Fibroblast of the aortic adventitia (primary cell): ENCODE data around the gene ZNF17. TPM values are rescaled to one million over a fixed set of nuclear protein-coding genes. Genes with fewer than 3 reads are reported as not detected.

Experiments used
- DNase-seq: peaks from one replicate; pipeline ENCODE4 v3.0.0-alpha.2; 2010; ENCODE audit warnings: low read depth
- H3K4me3 ChIP-seq: 2 replicates; pipeline ENCODE4 v1.5.1; 2011; ENCODE audit warnings: low read depth, mild to moderate bottlenecking, control low read depth, low read length, moderate library complexity
- total RNA-seq: library from RNA; depleted of rRNA; stranded (reverse); fragments of >200 nt; gene quantifications from 2 replicates; pipeline ENCODE4 v1.2.3, GENCODE V29; 2012; ENCODE audit warnings: low replicate concordance
- TF ChIP-seq, protein P1 (sequence below): IDR thresholded peaks from 2 replicates; pipeline ENCODE4 v1.5.1; 2011; ENCODE audit warnings: mild to moderate bottlenecking, low read length, control low read depth, inconsistent platforms; ENCODE audit not compliant: insufficient read depth

The ZNF17 gene
- total RNA-seq, 1 donor, result 11.7 TPM

DNA sequence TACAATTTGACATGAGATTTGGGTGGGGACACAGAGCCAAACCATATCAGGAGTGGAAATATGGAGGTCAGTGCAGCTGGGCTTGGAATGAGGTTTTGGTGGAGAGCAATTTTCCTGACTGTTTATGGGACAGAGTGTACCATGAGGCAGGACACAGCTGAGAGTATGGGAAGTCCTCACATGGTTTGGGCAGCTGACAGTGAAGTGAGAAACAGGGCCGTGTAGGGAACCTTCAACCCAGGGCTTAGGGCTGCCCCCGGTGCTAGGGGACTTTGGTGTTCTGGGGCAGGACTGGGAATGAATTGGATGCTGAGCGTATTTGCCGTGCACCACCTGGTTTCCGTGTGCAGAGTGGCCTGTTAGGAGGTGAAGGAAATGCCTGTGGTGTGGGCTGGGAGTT, 15.3 kb upstream of the ZNF17 start:
- TF ChIP-seq, protein P1, sequence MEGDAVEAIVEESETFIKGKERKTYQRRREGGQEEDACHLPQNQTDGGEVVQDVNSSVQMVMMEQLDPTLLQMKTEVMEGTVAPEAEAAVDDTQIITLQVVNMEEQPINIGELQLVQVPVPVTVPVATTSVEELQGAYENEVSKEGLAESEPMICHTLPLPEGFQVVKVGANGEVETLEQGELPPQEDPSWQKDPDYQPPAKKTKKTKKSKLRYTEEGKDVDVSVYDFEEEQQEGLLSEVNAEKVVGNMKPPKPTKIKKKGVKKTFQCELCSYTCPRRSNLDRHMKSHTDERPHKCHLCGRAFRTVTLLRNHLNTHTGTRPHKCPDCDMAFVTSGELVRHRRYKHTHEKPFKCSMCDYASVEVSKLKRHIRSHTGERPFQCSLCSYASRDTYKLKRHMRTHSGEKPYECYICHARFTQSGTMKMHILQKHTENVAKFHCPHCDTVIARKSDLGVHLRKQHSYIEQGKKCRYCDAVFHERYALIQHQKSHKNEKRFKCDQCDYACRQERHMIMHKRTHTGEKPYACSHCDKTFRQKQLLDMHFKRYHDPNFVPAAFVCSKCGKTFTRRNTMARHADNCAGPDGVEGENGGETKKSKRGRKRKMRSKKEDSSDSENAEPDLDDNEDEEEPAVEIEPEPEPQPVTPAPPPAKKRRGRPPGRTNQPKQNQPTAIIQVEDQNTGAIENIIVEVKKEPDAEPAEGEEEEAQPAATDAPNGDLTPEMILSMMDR, result no peak
- DNase-seq, result no peak
- no peak overlapping the region for H3K4me3 ChIP-seq

- TF ChIP-seq, protein P1, result no peak
- no peak for DNase-seq
- no peak overlapping the region for H3K4me3 ChIP-seq
Measured at GRCh38 chr19:57398868-57399267, 12.1 kb upstream of the ZNF17 start.

- no peak overlapping the region for H3K4me3 ChIP-seq
- TF ChIP-seq, protein P1, result no peak
- DNase-seq, result no peak
Measured at GRCh38 chr19:57403737-57404563, 7.0 kb upstream of the ZNF17 start.

DNA sequence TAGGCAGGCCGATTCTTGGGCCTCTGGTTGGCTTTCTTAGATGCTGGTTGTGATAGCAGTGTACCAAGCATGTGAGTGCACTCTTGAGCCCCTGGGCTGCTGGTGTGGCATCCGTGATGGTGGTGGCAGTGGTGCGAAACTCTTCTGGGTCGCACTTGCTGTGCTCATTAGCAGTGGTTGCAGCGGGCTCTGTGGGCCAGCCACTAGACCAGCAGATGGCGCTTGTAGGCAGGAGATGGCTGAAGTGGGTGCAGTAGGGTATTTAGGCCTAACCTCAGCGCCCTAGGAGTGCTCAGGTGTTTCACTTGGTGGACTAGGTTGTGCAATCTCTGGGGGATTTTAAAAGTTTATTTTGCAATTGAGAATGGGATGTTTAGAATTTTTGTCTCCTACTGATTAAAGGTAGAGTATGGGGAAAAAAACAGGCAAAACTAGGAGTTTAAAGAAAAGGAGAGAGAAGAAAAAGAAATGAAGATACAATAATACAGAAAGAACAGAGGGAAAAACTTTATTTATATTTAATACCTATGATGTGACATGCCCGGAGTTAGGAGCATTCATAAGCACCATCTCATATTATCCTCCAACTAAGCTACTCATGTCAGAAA, 4.3 kb upstream of the ZNF17 start:
- DNase-seq, result peak; percentile 58
- TF ChIP-seq, protein P1, result peak; percentile 81
- H3K4me3 ChIP-seq, result no peak overlapping the region

- no peak overlapping the region for H3K4me3 ChIP-seq
- TF ChIP-seq, protein P1, result no peak
- no peak for DNase-seq
Measured at GRCh38 chr19:57419439-57419838, 8.5 kb downstream of the ZNF17 start.

DNA sequence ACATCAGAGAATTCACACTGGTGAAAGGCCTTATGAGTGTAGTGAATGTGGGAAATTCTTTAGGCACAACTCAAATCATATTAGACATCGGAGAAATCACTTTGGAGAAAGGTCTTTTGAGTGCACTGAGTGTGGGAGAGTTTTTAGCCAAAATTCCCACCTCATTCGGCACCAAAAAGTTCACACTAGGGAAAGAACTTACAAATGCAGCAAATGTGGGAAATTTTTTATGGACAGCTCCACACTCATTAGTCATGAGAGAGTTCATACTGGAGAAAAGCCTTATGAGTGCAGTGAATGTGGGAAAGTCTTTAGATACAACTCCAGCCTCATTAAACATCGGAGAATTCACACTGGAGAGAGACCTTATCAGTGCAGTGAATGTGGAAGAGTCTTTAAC, 10.1 kb downstream of the ZNF17 start:
- TF ChIP-seq, protein P1, result no peak
- no peak overlapping the region for H3K4me3 ChIP-seq
- no peak for DNase-seq
